ENCODE results near the gene PDZD7. TPM values are rescaled to one million over a fixed set of nuclear protein-coding genes. Genes with fewer than 3 reads are reported as not detected.

Gene PDZD7
- total RNA-seq, 1 donor from 2014 or later, result 1.9 TPM

GRCh38 chr10:101040851-101041250, 9.9 kb upstream of the PDZD7 start:
- no peak for DNase-seq (ENCODE audit: extremely low spot score, unreplicated experiment)
- H3K4me3 Mint-ChIP-seq (ENCODE audit: unreplicated experiment), result no peak overlapping the region
- TF ChIP-seq, protein P1, sequence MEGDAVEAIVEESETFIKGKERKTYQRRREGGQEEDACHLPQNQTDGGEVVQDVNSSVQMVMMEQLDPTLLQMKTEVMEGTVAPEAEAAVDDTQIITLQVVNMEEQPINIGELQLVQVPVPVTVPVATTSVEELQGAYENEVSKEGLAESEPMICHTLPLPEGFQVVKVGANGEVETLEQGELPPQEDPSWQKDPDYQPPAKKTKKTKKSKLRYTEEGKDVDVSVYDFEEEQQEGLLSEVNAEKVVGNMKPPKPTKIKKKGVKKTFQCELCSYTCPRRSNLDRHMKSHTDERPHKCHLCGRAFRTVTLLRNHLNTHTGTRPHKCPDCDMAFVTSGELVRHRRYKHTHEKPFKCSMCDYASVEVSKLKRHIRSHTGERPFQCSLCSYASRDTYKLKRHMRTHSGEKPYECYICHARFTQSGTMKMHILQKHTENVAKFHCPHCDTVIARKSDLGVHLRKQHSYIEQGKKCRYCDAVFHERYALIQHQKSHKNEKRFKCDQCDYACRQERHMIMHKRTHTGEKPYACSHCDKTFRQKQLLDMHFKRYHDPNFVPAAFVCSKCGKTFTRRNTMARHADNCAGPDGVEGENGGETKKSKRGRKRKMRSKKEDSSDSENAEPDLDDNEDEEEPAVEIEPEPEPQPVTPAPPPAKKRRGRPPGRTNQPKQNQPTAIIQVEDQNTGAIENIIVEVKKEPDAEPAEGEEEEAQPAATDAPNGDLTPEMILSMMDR (IDR thresholded peaks at IDR 0.05), result no peak
- peak overlapping the region; percentile 78 for H3K27ac Mint-ChIP-seq (ENCODE audit: unreplicated experiment)
- no peaks in the 10 kb centered on the region for H3K9me3 Mint-ChIP-seq (ENCODE audit: unreplicated experiment)
- peaks cover 29% of the 10 kb centered on the region for H3K4me1 Mint-ChIP-seq (ENCODE audit: unreplicated experiment)
- peaks cover 21% of the 10 kb centered on the region for H3K36me3 Mint-ChIP-seq (ENCODE audit: unreplicated experiment)
- no peaks in the 10 kb centered on the region for H3K27me3 Mint-ChIP-seq (ENCODE audit: unreplicated experiment)

- TF ChIP-seq, protein P1 (IDR thresholded peaks at IDR 0.05), result no peak
- H3K27ac Mint-ChIP-seq (ENCODE audit: unreplicated experiment), result no peak overlapping the region
- H3K4me1 Mint-ChIP-seq (ENCODE audit: unreplicated experiment), result peaks cover 29% of the 10 kb centered on the region
- peaks cover 21% of the 10 kb centered on the region for H3K36me3 Mint-ChIP-seq (ENCODE audit: unreplicated experiment)
- no peaks in the 10 kb centered on the region for H3K9me3 Mint-ChIP-seq (ENCODE audit: unreplicated experiment)
- DNase-seq (ENCODE audit: extremely low spot score, unreplicated experiment), result no peak
- H3K4me3 Mint-ChIP-seq (ENCODE audit: unreplicated experiment), result no peak overlapping the region
- H3K27me3 Mint-ChIP-seq (ENCODE audit: unreplicated experiment), result no peaks in the 10 kb centered on the region
Observed at GRCh38 chr10:101040061-101040460, 9.1 kb upstream of the PDZD7 start.

DNA sequence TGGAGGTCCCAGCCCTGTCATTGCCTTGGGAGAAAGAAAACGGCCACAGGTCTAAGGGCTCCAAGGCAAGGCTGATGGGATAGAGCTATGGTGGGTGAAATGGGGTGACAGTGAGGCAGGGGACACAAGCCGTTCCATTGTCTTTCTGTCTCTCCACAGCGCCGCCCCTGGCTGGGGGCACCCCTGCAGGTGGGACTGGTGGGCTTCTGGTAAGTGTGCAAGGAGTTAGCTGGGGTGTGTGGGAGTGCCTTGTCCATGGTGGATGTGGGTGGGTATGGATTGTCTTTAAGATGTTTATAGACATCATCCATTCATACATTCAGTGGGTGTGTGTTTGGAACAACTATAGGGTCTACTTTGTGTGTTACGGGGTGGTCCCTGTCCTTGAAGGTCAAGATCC, 7.6 kb upstream of the PDZD7 start:
- TF ChIP-seq, protein P1 (IDR thresholded peaks at IDR 0.05), result no peak
- H3K4me3 Mint-ChIP-seq (ENCODE audit: unreplicated experiment), result no peak overlapping the region
- H3K36me3 Mint-ChIP-seq (ENCODE audit: unreplicated experiment), result peaks cover 21% of the 10 kb centered on the region
- no peaks in the 10 kb centered on the region for H3K9me3 Mint-ChIP-seq (ENCODE audit: unreplicated experiment)
- peaks cover 28% of the 10 kb centered on the region for H3K4me1 Mint-ChIP-seq (ENCODE audit: unreplicated experiment)
- no peaks in the 10 kb centered on the region for H3K27me3 Mint-ChIP-seq (ENCODE audit: unreplicated experiment)
- H3K27ac Mint-ChIP-seq (ENCODE audit: unreplicated experiment), result no peak overlapping the region
- DNase-seq (ENCODE audit: extremely low spot score, unreplicated experiment), result no peak

DNA sequence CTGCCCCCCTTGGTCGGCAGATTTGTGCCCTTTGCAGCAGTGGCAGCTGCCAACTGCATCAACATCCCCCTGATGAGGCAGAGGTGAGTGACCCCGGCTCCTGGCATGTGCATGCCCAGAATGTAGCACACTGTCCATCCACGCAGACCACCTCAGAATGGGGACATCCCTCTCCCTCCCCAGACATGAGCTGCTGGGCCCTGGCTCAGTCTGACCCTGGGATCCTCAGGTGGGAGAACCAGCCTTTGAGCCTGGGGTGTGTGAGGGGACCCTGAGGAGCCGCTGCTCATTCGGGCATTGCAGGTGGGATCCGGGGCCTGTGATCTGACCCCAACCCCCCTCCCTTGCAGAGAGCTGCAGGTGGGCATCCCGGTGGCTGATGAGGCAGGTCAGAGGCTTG, 5.8 kb upstream of the PDZD7 start:
- TF ChIP-seq, protein P1 (IDR thresholded peaks at IDR 0.05), result no peak
- no peak overlapping the region for H3K4me3 Mint-ChIP-seq (ENCODE audit: unreplicated experiment)
- H3K36me3 Mint-ChIP-seq (ENCODE audit: unreplicated experiment), result peaks cover 21% of the 10 kb centered on the region
- no peak overlapping the region for H3K27ac Mint-ChIP-seq (ENCODE audit: unreplicated experiment)
- no peaks in the 10 kb centered on the region for H3K9me3 Mint-ChIP-seq (ENCODE audit: unreplicated experiment)
- DNase-seq (ENCODE audit: extremely low spot score, unreplicated experiment), result no peak
- H3K4me1 Mint-ChIP-seq (ENCODE audit: unreplicated experiment), result peaks cover 24% of the 10 kb centered on the region
- no peaks in the 10 kb centered on the region for H3K27me3 Mint-ChIP-seq (ENCODE audit: unreplicated experiment)

DNA sequence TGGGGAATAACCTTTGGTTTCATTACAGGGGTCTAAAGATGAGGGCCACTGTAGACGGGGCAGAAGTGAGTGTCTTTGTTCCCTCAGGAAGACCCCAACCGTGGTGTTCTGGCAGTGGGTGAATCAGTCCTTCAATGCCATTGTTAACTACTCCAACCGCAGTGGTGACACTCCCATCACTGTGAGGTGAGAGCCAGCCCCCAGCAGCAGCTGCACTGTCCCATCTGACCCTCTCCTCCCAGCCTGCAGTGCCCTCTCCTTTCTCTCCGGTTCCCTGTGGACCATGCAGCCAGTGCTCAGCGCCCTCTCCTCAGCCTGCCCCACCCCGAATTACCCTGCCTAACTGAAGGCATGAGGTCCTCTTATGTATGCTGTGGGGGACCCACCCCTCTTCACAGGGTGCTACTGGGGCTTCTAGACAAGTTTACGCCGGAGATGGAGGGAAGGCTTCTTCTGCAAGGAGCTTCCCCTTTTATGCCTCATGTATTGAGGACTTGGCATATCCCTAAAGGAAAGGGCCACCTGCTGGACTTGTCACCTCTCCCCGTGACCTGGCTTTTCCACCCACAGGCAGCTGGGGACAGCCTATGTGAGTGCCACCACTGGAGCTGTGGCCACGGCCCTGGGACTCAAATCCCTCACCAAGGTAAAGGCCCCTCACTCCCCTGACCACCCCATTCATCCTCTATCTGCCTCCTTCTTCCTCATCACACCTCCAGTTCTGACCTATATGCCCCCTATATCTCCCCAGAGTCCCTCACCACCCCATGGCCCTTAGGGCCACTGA, 5.2 kb upstream of the PDZD7 start:
- Mint-ChIP-seq H3K27me3 (ENCODE audit: unreplicated experiment) (no peaks in the 10 kb centered on the region), H3K9me3 (ENCODE audit: unreplicated experiment) (no peaks in the 10 kb centered on the region)

More for the DNA sequence above, 5.2 kb upstream of the PDZD7 start:
- Mint-ChIP-seq H3K4me1 (ENCODE audit: unreplicated experiment) (peaks cover 21% of the 10 kb centered on the region), H3K27ac (ENCODE audit: unreplicated experiment) (no peak overlapping the region), H3K4me3 (ENCODE audit: unreplicated experiment) (no peak overlapping the region), H3K36me3 (ENCODE audit: unreplicated experiment) (peaks cover 21% of the 10 kb centered on the region)
- no peak for DNase-seq (ENCODE audit: extremely low spot score, unreplicated experiment)
- TF ChIP-seq, protein P1 (IDR thresholded peaks at IDR 0.05), result no peak

All from osteocyte (in vitro differentiated cells).